Measurements from ENCODE around the gene FOXI2. TPM values are rescaled to one million over a fixed set of nuclear protein-coding genes. Genes with fewer than 3 reads are reported as not detected.

Gene FOXI2
- total RNA-seq, 2 donors from 2014 or later: not detected

- TF ChIP-seq CTCF (IDR thresholded peaks at IDR 0.05): no peak
- DNase-seq (ENCODE audit: low spot score): no peak
- H3K9me3 ChIP-seq: peaks cover 0 to 9% of the 10 kb centered on the region in 2 donors
- no peak overlapping the region for H3K27ac ChIP-seq
- H3K36me3 ChIP-seq: no peaks in the 10 kb centered on the region
- no peaks in the 10 kb centered on the region for H3K4me1 ChIP-seq
- H3K27me3 ChIP-seq: peaks cover 0 to 3% of the 10 kb centered on the region in 2 donors
- no peak overlapping the region for H3K4me3 ChIP-seq
Observed at GRCh38 chr10:127790066-127790624, 53.2 kb downstream of the FOXI2 start.

Other genes with a start within 250 kb of the FOXI2 start
- gene NPS, start 187.9 kb upstream of the FOXI2 start, total RNA-seq: not detected
- gene CLRN3, start 155.8 kb downstream of the FOXI2 start, total RNA-seq: not detected
- gene PTPRE, start 169.9 kb downstream of the FOXI2 start, total RNA-seq: 10 to 100 TPM; 11.3 to 23.5 TPM

Data from right atrium auricular region (tissue), 2 donors.